Measurements from ENCODE around the gene B3GALT6. TPM values are rescaled to one million over a fixed set of nuclear protein-coding genes. Genes with fewer than 3 reads are reported as not detected.

The B3GALT6 gene
- total RNA-seq, 1 experiment from 2014 or later = 74.0 TPM

GRCh38 chr1:1196431-1197187 lies 35.4 kb upstream of the B3GALT6 start:
- intact Hi-C loops (cut with micrococcal nuclease) = no loop called here
- ChIA-PET CTCF (no interaction called here), POLR2A (ENCODE audit: unreplicated experiment) (no interaction called here)
- no peak overlapping the region for H3K4me2 ChIP-seq (ENCODE audit: low read length)
- no peaks in the 10 kb centered on the region for H3K9me2 ChIP-seq (replicated peaks; ENCODE audit: low read length)
- H3K36me3 ChIP-seq (ENCODE audit: low read depth, low read length) = 0 out of 2 replicates have a peak, but pooled peaks cover 5% of the 10 kb centered on the region
- H3K4me3 ChIP-seq (ENCODE audit: low read length) = no peak overlapping the region
- no peaks in the 10 kb centered on the region for H3K4me1 ChIP-seq (ENCODE audit: insufficient read depth, low read length)
- no peak for DNase-seq
- H3K9ac ChIP-seq (ENCODE audit: low read length) = no peak overlapping the region
- no peaks in the 10 kb centered on the region for H3K9me3 ChIP-seq (ENCODE audit: low read length)
- ATAC-seq = no peak
- no peaks in the 10 kb centered on the region for H3K79me2 ChIP-seq (ENCODE audit: low read length)
- no peak overlapping the region for H2AFZ ChIP-seq (ENCODE audit: low read length)
- BruUV-seq (replicated peaks) = no TSS peak
- no peaks in the 10 kb centered on the region for H4K20me1 ChIP-seq (ENCODE audit: low read length)
- no peaks in the 10 kb centered on the region for H3F3A ChIP-seq (ENCODE audit: low read length, unreplicated experiment)
- no peak for TF ChIP-seq CTCF (conservative IDR thresholded peaks at IDR 0.05; ENCODE audit: low read depth, low read length)
- TF ChIP-seq EZH2phosphoT487 (IDR thresholded peaks at IDR 0.05; ENCODE audit: borderline replicate concordance, low read length) = no peak
- TF ChIP-seq EZH2 (IDR thresholded peaks at IDR 0.05; ENCODE audit: low read length, unreplicated experiment) = no peak
- no peak overlapping the region for H3K27ac ChIP-seq (ENCODE audit: low read length)
- H3K27me3 ChIP-seq (ENCODE audit: low read length) = no peaks in the 10 kb centered on the region

- intact Hi-C loops (cut with micrococcal nuclease) = no loop called here
- no peak for ATAC-seq
These were observed 34.9 kb upstream of the B3GALT6 start for GRCh38 chr1:1197188-1197500.

More at GRCh38 chr1:1197188-1197500, 34.9 kb upstream of the B3GALT6 start:
- ChIA-PET CTCF (no interaction called here), POLR2A (ENCODE audit: unreplicated experiment) (no interaction called here)
- Histone ChIP-seq H3K9me3 (ENCODE audit: low read length) (no peaks in the 10 kb centered on the region), H3K4me1 (ENCODE audit: insufficient read depth, low read length) (no peaks in the 10 kb centered on the region), H2AFZ (ENCODE audit: low read length) (no peak overlapping the region), H3K27me3 (ENCODE audit: low read length) (no peaks in the 10 kb centered on the region), H3K9me2 (replicated peaks; ENCODE audit: low read length) (no peaks in the 10 kb centered on the region), H3K36me3 (ENCODE audit: low read depth, low read length) (0 out of 2 replicates have a peak, but pooled peaks cover 2% of the 10 kb centered on the region), H3K27ac (ENCODE audit: low read length) (no peak overlapping the region), H3K79me2 (ENCODE audit: low read length) (no peaks in the 10 kb centered on the region), H4K20me1 (ENCODE audit: low read length) (no peaks in the 10 kb centered on the region), H3K4me3 (ENCODE audit: low read length) (no peak overlapping the region), H3K9ac (ENCODE audit: low read length) (no peak overlapping the region), H3F3A (ENCODE audit: low read length, unreplicated experiment) (no peaks in the 10 kb centered on the region), H3K4me2 (ENCODE audit: low read length) (no peak overlapping the region)
- no peak for DNase-seq
- BruUV-seq (replicated peaks) = no TSS peak
- TF ChIP-seq EZH2 (IDR thresholded peaks at IDR 0.05; ENCODE audit: low read length, unreplicated experiment) = no peak
- no peak for TF ChIP-seq EZH2phosphoT487 (IDR thresholded peaks at IDR 0.05; ENCODE audit: borderline replicate concordance, low read length)
- no peak for TF ChIP-seq CTCF (conservative IDR thresholded peaks at IDR 0.05; ENCODE audit: low read depth, low read length)

Measured in PC-3 (cell line).